Muscle of leg (tissue), 11 donors: ENCODE results near the gene TRAPPC10. TPM values are rescaled to one million over a fixed set of nuclear protein-coding genes. Genes with fewer than 3 reads are reported as not detected.
"Not testable (repeated sequence)": the region's sequence is repeated elsewhere in the genome, so short reads cannot be mapped to it uniquely, and the experiment has no call there.

Experiments
- DNase-seq: peaks from one replicate; pipeline ENCODE4 v3.0.0; 2013
- H3K27ac ChIP-seq: one replicate; pipeline ENCODE4 v1.5.1; 2013; ENCODE audit warnings: mild to moderate bottlenecking, low read length, control low read depth
- H3K27me3 ChIP-seq: one replicate; pipeline ENCODE4 v1.6.1; 2013; ENCODE audit warnings: low read length; ENCODE audit not compliant: control insufficient read depth, insufficient read depth
- H3K36me3 ChIP-seq: one replicate; pipeline ENCODE4 v1.6.1; 2013; ENCODE audit warnings: low read length; ENCODE audit not compliant: control insufficient read depth, insufficient read depth
- H3K4me1 ChIP-seq: one replicate; pipeline ENCODE4 v1.6.1; 2013; ENCODE audit warnings: low read length; ENCODE audit not compliant: control insufficient read depth, insufficient read depth
- H3K4me3 ChIP-seq: one replicate; pipeline ENCODE4 v1.5.1; 2013; ENCODE audit warnings: low read length, control low read depth
- H3K9me3 ChIP-seq: replicated peaks from 2 replicates; pipeline ENCODE4 v1.6.1; 2013; ENCODE audit warnings: low read depth, low read length; ENCODE audit not compliant: control insufficient read depth
- WGBS: methylation state at CpG from one replicate; pipeline ENCODE4 v1.1.5; 2013; ENCODE audit warnings: missing lambda C conversion rate; ENCODE audit not compliant: insufficient coverage; 5-methylcytosine and 5-hydroxymethylcytosine counted together
- polyA plus RNA-seq, 8 donors: library from polyadenylated mRNA; unstranded; fragments of 120-200 nt; gene quantifications; one replicate each; pipeline versions ENCODE4 v1.2.1 to v1.2.3, GENCODE V29; 2013; ENCODE audit warnings: inconsistent platforms in 1 of 8, low replicate concordance in 1 of 8; ENCODE audit not compliant: insufficient read length in 8 of 8, insufficient read depth in 1 of 8
- total RNA-seq: library from RNA; stranded (reverse); fragments of 120-200 nt; gene quantifications from one replicate; pipeline ENCODE4 v1.2.4, GENCODE V29; 2013

The TRAPPC10 gene
- total and polyA plus RNA-seq, 9 donors = 9.9 to 16.7 (median 12.0) TPM

DNA sequence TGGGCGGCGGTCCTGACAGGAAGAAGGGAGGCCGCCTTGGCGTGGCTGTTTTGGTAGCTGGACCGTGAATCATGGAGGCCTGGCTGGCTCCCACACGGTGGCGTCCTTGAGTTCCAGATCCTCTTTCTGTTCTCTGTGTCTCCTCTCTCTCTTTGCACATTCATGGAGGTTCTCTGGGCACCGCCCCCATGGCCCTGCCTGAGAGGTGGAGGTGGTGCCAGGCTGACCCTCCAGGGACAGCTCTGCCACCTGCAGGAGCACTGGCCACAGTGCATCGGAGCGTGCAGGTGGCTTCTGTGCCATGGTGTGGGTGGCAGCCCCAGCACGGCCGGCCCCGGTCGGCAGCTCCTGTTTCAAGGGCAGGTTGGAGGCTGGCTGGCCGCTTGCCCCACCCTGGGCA lies 125.9 kb downstream of the TRAPPC10 start:
- not testable (repeated sequence) for H3K9me3 ChIP-seq, H3K27me3 ChIP-seq, H3K4me1 ChIP-seq, H3K27ac ChIP-seq, H3K36me3 ChIP-seq, H3K4me3 ChIP-seq, DNase-seq
- WGBS = no CpG with 5 or more reads among the region's 15 CpGs

DNA sequence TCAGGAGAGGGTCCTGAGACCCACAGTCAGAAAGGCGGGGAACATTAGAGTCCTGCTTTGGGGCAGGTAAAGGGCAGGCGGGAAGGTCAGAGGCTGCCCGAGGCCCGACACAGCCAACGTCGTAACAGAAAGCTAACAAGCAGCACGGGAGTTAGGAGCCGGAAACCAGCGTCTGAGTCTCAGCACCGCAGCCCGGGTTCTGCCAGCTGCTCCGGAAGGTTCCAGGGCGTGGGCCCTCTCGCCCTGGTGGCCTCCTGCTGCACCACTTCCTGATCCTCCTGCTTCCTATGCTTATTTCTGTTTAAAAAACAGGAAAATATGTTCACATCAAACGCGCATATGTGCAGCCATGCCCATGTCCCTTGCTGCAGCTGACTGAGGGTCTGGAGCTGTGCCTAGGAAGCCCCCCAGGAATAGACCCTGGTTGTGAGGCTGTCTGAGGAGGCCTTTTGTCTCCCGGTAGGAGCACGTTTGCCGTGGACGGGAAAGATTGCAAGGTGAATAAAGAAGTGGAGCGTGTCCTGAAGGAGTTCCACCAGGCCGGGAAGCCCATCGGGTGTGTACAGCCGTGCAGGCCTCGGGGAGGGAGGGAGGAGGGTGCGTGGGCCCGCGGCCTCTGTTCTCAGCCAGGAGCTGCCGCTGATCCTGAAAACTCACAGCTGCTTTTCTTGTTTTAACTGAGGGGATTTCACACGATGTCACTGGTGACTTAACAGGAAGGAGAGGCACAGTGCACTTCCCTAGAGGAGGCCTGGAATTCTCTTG lies 127.9 kb downstream of the TRAPPC10 start:
- DNase-seq, H3K27me3 ChIP-seq, H3K9me3 ChIP-seq, H3K36me3 ChIP-seq, H3K4me1 ChIP-seq, H3K4me3 ChIP-seq: not testable (repeated sequence)
- WGBS = no CpG with 5 or more reads among the region's 30 CpGs
- peak overlapping the region; percentile 35 for H3K27ac ChIP-seq

- not testable (repeated sequence) for H3K4me1 ChIP-seq, H3K36me3 ChIP-seq, H3K27me3 ChIP-seq, DNase-seq, H3K4me3 ChIP-seq, H3K9me3 ChIP-seq, H3K27ac ChIP-seq
- no CpG with 5 or more reads among the region's 18 CpGs for WGBS
Observed at GRCh38 chr21:44140552-44140932, 128.4 kb downstream of the TRAPPC10 start.

DNA sequence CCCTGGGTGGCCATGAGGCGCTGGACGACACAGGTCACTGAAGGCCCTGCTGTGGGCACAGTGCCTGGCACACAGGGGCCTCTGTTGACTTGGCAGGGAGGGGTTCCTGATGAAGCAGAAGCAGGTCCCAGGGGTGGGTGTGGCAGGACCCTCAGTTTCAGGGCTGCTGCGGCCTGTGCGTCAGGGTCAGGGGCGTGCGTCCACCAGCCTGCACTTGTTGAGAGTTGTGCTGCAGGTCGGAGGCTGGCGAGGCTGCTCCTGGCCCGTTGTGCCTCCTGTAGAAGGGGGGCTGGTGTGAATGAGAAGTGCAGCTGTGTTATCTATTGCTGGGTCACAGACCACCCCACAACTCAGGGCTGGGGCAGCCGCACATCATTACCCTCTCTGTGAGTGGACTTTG lies 130.4 kb downstream of the TRAPPC10 start:
- H3K9me3 ChIP-seq, DNase-seq, H3K4me1 ChIP-seq, H3K4me3 ChIP-seq, H3K27ac ChIP-seq, H3K36me3 ChIP-seq, H3K27me3 ChIP-seq: not testable (repeated sequence)
- WGBS = no CpG with 5 or more reads among the region's 10 CpGs

DNA sequence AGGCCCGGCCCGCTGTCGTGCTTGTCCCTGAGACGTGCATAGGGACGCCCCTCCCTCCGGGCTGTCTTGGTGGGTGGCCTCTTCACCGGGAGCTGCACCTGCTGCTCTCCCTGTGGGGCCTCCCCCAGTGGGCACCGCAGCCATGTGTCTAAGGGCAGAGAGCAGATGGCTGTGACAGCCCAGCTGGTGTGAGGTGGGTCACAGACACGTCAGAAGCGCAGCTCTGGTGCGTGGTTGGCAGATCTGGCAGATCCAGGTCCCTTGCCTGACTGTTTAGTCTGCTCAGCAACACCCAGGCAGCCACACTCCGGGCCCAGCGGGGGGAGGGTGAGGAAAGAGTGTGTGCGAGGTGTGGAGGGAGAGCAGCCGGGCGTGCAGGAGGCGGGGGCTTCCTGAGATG lies 131.3 kb downstream of the TRAPPC10 start:
- H3K27ac ChIP-seq, H3K9me3 ChIP-seq, H3K4me3 ChIP-seq, DNase-seq, H3K4me1 ChIP-seq, H3K36me3 ChIP-seq, H3K27me3 ChIP-seq: not testable (repeated sequence)
- no CpG with 5 or more reads among the region's 17 CpGs for WGBS

GRCh38 chr21:44143996-44144395 lies 131.9 kb downstream of the TRAPPC10 start:
- DNase-seq, H3K36me3 ChIP-seq, H3K27ac ChIP-seq, H3K4me1 ChIP-seq, H3K4me3 ChIP-seq, H3K9me3 ChIP-seq, H3K27me3 ChIP-seq: not testable (repeated sequence)
- no CpG with 5 or more reads among the region's 8 CpGs for WGBS

DNA sequence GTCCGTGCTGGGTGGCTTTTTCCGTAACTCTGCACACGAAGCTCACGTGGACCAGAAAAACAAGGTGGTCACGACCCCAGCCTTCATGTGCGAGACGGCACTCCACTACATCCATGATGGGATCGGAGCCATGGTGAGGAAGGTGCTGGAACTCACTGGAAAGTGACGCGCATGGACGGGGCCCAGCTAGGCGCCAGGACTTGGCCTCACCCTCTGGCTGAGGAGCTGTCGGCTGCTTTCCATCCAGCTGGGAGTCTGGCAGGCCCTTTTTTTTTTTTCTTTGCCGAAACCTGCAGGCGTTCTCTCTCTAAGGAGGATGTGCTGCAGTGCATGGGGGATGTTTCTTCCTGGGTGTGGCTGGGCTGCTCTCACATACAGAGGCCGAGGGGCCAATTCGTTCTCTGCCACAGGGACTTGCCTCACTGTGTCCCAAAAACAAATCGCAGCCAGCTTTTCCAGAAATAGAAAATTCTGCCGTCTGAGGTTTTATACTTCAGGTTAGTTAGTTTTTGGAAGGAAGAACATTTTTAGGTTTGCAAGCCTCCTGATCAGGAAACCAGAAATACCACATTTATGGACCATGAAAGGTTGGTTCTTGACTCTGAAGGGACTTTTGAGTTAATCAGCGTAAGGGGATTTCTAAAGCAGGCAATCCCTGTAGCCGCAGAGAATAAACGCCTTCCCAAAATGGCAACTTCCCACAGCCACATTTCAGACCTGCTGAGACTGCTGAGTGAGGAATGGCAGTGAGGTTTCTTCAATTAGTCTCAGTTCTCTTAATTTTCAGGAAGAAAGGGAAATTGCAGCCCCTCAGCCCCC lies 132.9 kb downstream of the TRAPPC10 start:
- not testable (repeated sequence) for H3K4me3 ChIP-seq, H3K9me3 ChIP-seq, H3K4me1 ChIP-seq, H3K27ac ChIP-seq, H3K36me3 ChIP-seq, DNase-seq, H3K27me3 ChIP-seq
- WGBS = no CpG with 5 or more reads among the region's 22 CpGs

DNA sequence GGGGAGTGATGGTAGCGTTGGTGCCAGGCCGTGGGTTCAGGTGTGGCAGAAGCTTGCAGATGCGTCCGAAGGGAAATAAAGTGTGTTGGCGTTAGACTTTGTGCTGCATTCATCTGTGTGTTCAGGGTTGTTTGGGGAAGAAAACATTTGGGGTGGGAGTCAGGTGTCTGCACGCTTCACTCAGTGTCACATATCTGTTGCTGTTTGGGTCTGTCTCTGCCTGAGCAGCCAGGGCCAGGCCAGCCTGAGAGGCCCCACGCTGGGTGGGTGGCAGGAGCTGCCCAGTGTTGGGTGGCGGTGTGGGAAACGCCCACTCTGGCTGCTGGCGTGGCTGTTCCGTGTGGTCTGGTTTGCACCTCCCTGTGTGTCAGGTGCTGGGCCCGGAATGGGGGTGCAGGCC lies 133.5 kb downstream of the TRAPPC10 start:
- H3K4me3 ChIP-seq, H3K36me3 ChIP-seq, DNase-seq, H3K27ac ChIP-seq, H3K4me1 ChIP-seq, H3K27me3 ChIP-seq, H3K9me3 ChIP-seq: not testable (repeated sequence)
- WGBS = no CpG with 5 or more reads among the region's 12 CpGs

DNA sequence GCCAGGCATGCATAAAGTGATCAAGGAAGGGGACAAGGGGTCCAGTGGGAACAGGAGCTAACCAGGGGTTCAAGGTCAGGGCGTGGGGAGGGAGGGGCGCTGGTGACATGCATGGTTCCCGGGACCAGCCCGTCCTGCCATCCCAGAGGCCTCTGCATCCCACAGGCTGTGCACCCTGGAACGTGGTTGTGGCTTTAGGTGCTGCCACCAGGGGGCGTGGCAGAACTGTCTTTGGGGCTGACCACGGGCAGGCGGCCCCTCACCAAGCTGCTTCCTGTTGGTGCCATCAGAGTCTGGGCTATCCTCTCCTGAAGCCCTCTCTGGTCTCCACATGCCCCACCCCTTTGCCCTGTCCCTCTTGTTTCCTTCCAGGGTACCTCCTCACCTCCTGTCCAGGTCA lies 135.0 kb downstream of the TRAPPC10 start:
- WGBS = no CpG with 5 or more reads among the region's 8 CpGs
- not testable (repeated sequence) for H3K4me1 ChIP-seq, DNase-seq, H3K27ac ChIP-seq, H3K27me3 ChIP-seq, H3K36me3 ChIP-seq, H3K4me3 ChIP-seq, H3K9me3 ChIP-seq

GRCh38 chr21:44150255-44150654 lies 138.1 kb downstream of the TRAPPC10 start:
- not testable (repeated sequence) for H3K4me1 ChIP-seq, H3K27me3 ChIP-seq, H3K27ac ChIP-seq, DNase-seq, H3K4me3 ChIP-seq, H3K9me3 ChIP-seq, H3K36me3 ChIP-seq
- no CpG with 5 or more reads among the region's 10 CpGs for WGBS
